ENCODE data around the gene BASP1. TPM values are rescaled to one million over a fixed set of nuclear protein-coding genes. Genes with fewer than 3 reads are reported as not detected.
"Not testable (repeated sequence)": the region's sequence is repeated elsewhere in the genome, so short reads cannot be mapped to it uniquely, and the experiment has no call there.

The BASP1 gene
- total RNA-seq, 1 donor from 2014 or later, result not detected

- intact Hi-C loops (cut with micrococcal nuclease), result no loop called here
Observed at GRCh38 chr5:17312358-17312757, 94.9 kb downstream of the BASP1 start.

DNA sequence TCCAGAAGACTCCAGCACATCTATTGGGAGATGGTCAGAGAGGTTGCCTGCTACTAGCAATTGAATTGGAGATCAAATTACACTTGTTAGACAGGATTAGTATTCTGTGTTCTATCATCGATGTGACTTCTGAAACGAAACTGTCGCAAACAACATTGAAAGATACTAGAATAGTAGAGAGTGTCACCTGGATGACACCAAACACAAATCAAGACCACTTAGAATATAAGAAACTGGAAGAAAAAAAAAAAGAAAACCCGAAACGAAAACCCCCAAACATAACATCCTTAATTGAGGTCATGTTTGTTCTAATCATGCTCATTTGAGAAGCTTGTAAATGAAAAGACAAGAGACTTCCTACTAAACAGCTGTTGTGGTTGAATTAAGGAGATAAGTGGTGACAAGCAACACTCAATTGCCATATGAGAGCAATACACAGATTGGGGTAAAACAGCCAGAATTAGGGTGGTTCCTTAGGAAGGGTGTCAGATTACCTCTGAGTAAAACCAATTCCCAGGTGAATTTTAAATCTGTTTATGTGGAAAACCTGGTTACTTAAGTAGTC, 97.6 kb downstream of the BASP1 start:
- intact Hi-C loops (cut with micrococcal nuclease), result no loop called here

DNA sequence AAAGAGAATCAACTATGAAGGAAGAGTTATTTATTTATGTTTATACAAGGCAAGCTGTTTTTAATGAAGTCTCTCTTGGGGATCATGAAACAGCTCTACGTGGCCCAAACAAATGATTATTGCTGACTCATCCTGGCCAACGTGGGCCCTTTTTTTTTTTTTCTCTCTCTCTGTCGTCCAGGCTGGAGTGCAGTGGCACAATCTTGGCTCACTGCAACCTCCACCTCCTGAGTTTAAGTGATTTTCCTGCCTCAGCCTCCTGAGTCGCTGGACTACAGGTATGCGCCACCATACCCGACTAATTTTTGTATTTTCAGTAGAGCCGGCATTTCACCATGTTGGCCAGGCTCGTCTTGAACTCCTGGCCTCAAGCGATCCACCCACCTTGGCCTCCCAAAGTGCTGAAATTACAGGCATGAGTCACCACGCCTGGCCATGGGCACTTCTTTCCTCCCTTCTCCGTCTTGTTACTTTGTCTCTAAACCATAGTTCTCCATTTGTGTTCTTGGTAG, 98.3 kb downstream of the BASP1 start:
- intact Hi-C loops (cut with micrococcal nuclease), result no loop called here

DNA sequence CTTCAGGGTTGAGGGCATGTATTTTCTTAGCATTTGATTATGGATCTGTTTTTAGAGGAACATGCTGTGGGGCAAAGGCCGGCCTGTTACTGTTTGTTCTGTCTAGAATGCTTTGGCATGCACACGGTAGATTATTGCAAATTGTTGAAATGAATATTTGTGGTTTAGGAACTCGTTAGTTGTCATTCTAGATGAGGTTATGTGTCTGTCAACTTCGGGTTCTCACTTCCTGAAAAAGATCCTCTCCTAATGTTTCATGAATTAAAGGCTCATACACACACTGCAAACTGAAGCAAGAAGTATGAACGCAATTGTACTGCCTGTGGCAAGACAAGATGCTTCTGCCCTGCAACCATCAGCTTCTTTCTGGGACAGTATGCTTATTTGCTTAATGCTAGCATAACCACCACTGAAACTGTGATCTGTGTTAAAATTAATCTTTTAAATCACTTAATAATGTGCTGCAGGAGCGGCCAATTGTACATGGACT, 99.6 kb downstream of the BASP1 start:
- intact Hi-C loops (cut with micrococcal nuclease), result no loop called here

DNA sequence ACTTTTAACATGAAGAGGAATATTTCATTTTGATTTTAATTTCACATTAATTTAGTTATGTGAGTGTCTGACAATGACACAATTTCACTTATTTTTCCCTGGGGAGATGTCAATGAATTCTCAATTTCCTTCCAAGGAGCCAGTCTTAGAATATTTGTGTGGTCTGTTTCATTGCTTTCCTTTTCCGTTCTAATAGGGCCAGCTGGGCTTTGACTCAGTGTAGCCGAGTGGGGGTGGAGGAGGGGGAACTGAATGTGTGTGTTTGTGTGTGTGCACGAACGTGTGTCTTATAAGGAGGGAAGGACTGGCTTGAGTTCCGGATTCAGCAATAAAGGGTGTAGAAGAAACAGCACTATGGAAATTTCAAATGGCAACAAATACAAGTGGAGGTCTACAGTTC, 100.0 kb downstream of the BASP1 start:
- intact Hi-C loops (cut with micrococcal nuclease), result no loop called here

GRCh38 chr5:17319095-17319494, 101.7 kb downstream of the BASP1 start:
- intact Hi-C loops (cut with micrococcal nuclease), result not testable (repeated sequence)

- intact Hi-C loops (cut with micrococcal nuclease), result no loop called here
Observed at GRCh38 chr5:17325770-17326599, 108.6 kb downstream of the BASP1 start.

Data from T-helper 2 cell treated with Interferon-gamma antibody and Interleukin-4, amounts not matched to agents 100 ng/mL and 5 ng/mL, for 36 hours (primary cell).